Peyer's patch (tissue), 4 donors: ENCODE measurements around the gene AHDC1. TPM values are rescaled to one million over a fixed set of nuclear protein-coding genes. Genes with fewer than 3 reads are reported as not detected.
A peak's percentile ranks its signal among the peaks of the same experiment; 100 is the strongest.

ENCODE experiments used
- DNase-seq, 3 donors: peaks; one replicate each; pipeline ENCODE4 v3.0.0-alpha.2; 2017 to 2019
- H3K27ac ChIP-seq, 4 donors: fragments of 200-600 bp; sonication (generic); one replicate each; pipeline ENCODE4 v1.5.1; 2016 to 2019
- H3K27me3 ChIP-seq, 2 donors: fragments of 200-600 bp; sonication (generic); one replicate each; pipeline ENCODE4 v1.5.1; 2019
- H3K36me3 ChIP-seq, 3 donors: fragments of 200-600 bp; sonication (generic); one replicate each; pipeline ENCODE4 v1.5.1; 2016 to 2019
- H3K4me1 ChIP-seq, 4 donors: fragments of 200-600 bp; sonication (generic); one replicate each; pipeline ENCODE4 v1.5.1; 2016 to 2019
- H3K4me3 ChIP-seq, 4 donors: fragments of 200-600 bp; sonication (generic); 1 replicate in 3 of 4; 2 replicates in 1 of 4; pipeline ENCODE4 v1.5.1; 2016 to 2019; ENCODE audit warnings: mild to moderate bottlenecking in 1 of 4
- H3K9me3 ChIP-seq, 4 donors: fragments of 200-600 bp; sonication (generic); one replicate each; pipeline ENCODE4 v1.5.1; 2016 to 2019; ENCODE audit warnings: mild to moderate bottlenecking in 1 of 4
- POLR2A ChIP-seq, 2 donors: fragments of 450-650 bp; IDR thresholded peaks; one replicate each; pipeline ENCODE4 v1.5.1; 2017; ENCODE audit warnings: antibody characterized with exemption in 2 of 2, mild to moderate bottlenecking in 2 of 2, moderate library complexity in 2 of 2
- total RNA-seq, 4 donors: library from RNA; depleted of rRNA; stranded (reverse); fragments of >200 nt; gene quantifications; one replicate each; pipeline ENCODE4 v1.1.0, GENCODE V29; 2016
- TF ChIP-seq, protein P1 (sequence below), 6 experiments: fragments of 450-650 bp in 4 of 6; fragments of 200-600 bp in 2 of 6; sonication (generic) in 1 of 6; IDR thresholded peaks; one replicate each; pipeline ENCODE4 v1.5.1; 2017 to 2019; ENCODE audit warnings: antibody characterized with exemption in 6 of 6, mild to moderate bottlenecking in 3 of 6, moderate library complexity in 1 of 6

Gene AHDC1
- total RNA-seq, 4 donors from 2014 or later = 7.0 to 21.5 (median 12.0) TPM

DNA sequence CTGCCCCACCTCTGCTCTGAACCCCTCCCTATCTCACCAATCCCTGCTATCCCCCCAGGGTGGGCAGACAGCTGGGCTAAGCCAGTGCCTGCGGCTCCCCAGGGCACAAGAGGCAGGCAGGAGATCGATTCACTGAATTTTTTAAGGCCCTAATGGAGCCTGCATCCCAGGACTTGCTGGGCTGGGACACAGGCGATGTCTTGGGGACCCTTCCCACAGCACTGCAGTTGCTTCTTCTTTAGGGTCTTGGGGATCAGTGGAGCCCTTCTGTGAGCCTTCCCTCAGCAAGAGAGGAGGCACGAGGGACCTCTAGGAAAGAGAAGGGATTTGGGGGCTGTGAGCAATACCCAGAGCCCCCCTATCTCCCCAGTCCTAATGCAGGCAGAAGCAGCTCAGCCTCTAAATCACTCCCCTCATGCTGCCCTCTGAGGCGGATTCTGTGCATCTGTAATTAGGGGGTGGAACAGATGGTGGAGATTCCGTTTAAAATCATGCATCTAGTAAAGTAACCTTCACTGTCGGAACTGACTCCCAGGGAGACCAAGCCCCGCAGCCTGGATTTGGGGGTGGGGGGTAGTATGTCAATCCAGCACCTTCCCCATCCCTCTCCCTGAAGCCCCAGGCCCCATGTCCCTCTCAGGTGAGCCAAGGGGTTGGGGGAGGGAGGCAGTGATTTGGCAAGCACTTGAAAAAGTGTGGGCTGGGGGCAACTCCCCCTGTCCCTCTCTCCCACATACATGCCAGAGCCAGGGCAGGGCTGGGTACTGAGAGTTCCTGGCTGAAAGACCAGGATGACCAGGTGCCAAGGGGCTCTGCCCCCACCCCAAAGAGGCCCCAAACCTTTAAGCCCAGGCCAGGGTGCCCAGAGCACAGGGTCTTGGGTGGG, 10.0 kb downstream of the AHDC1 start:
- Histone ChIP-seq H3K27ac (no peak overlapping the region), H3K9me3 (no peaks in the 10 kb centered on the region), H3K27me3 (no peaks in the 10 kb centered on the region), H3K36me3 (no peaks in the 10 kb centered on the region), H3K4me1 (peaks cover 0 to 99% (median 4%) of the 10 kb centered on the region in 4 donors), H3K4me3 (no peak overlapping the region)
- TF ChIP-seq, protein P1, sequence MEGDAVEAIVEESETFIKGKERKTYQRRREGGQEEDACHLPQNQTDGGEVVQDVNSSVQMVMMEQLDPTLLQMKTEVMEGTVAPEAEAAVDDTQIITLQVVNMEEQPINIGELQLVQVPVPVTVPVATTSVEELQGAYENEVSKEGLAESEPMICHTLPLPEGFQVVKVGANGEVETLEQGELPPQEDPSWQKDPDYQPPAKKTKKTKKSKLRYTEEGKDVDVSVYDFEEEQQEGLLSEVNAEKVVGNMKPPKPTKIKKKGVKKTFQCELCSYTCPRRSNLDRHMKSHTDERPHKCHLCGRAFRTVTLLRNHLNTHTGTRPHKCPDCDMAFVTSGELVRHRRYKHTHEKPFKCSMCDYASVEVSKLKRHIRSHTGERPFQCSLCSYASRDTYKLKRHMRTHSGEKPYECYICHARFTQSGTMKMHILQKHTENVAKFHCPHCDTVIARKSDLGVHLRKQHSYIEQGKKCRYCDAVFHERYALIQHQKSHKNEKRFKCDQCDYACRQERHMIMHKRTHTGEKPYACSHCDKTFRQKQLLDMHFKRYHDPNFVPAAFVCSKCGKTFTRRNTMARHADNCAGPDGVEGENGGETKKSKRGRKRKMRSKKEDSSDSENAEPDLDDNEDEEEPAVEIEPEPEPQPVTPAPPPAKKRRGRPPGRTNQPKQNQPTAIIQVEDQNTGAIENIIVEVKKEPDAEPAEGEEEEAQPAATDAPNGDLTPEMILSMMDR (IDR thresholded peaks at IDR 0.05) = no peak
- no peak for TF ChIP-seq POLR2A (IDR thresholded peaks at IDR 0.05)
- no peak for DNase-seq

DNA sequence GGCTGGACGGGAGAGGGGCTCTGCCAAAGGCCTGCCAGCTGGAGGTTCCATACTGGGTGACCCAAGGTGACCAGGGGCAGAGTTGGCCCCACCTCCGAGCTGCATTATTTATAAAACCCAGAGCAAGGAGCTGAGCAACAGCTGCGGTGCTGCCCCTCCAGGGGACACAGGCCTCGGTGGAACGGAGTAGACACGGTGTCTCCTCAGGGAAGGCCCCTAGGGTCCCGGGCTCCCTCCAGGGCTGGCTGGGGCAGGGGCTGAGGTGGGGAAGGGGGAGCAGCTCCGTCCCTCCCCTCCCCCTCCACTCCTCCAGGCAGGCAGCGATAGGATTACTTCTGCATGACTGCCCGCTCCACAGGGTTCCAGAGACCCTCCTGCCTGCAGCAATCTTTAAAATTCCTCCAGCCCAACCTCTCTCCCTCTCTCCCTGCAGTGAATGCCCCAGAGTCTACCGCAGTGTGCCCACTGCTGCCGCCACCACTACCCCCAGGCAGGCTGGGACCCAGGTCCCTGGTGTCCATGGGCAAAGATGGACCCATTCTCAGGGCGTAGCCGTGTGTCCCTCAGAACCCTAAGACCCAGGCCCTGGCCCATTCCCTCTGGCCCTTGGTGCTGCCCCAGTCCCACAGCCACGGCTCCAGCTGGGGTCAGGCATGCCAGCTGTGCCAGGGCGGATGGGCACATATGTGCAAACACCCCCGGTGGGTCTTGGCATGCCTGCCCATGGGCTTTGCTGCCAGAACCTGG, 10.8 kb downstream of the AHDC1 start:
- TF ChIP-seq, protein P1 (IDR thresholded peaks at IDR 0.05) = no peak
- no peak for TF ChIP-seq POLR2A (IDR thresholded peaks at IDR 0.05)

DNA sequence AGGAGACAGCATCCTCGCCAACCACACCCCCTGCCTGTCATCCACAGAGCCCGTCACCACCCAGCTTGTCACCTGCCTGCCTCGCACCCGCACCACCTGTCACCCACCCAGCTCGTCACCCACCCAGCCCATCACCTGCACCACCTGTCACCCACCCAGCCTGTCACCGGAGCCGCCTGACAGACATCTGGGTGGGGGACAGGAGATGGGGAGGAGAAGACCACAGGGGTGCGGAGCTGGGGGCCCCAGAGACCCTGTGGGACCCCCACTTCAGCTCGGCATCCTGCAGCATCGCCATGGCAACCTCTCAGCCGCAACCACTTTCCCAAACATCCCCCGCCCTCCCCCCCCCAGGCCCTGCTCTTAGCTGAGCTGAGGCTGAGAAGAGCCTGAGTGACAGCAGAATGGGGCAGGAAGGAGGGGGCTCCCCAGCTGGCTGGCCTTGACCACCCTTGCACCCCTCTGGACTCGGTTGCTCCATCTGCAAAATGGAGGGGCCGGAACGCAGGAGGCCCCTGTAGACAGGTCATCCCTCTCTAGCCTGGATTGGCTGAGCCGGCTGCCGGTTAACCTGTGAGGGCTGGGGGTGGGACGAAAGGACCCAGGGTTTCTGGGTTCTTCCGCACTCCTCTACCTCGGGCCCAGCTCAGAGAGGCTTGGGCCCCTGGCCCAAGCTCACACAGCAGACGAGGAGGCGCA, 11.6 kb downstream of the AHDC1 start:
- no peak for TF ChIP-seq POLR2A (IDR thresholded peaks at IDR 0.05)
- TF ChIP-seq, protein P1 (IDR thresholded peaks at IDR 0.05) = no peak
- Histone ChIP-seq H3K27ac (peak overlapping the region in 1 of 4 donors; percentile 17), H3K4me1 (peaks cover 0 to 84% (median 2%) of the 10 kb centered on the region in 4 donors), H3K4me3 (no peak overlapping the region), H3K36me3 (no peaks in the 10 kb centered on the region), H3K9me3 (no peaks in the 10 kb centered on the region), H3K27me3 (no peaks in the 10 kb centered on the region)
- no peak for DNase-seq

More for the DNA sequence above, 10.8 kb downstream of the AHDC1 start:
- Histone ChIP-seq H3K9me3 (no peaks in the 10 kb centered on the region), H3K4me3 (no peak overlapping the region), H3K27me3 (no peaks in the 10 kb centered on the region), H3K27ac (peak overlapping the region in 1 of 4 donors; percentile 17), H3K36me3 (no peaks in the 10 kb centered on the region), H3K4me1 (peaks cover 0 to 92% (median 2%) of the 10 kb centered on the region in 4 donors)
- DNase-seq = no peak

DNA sequence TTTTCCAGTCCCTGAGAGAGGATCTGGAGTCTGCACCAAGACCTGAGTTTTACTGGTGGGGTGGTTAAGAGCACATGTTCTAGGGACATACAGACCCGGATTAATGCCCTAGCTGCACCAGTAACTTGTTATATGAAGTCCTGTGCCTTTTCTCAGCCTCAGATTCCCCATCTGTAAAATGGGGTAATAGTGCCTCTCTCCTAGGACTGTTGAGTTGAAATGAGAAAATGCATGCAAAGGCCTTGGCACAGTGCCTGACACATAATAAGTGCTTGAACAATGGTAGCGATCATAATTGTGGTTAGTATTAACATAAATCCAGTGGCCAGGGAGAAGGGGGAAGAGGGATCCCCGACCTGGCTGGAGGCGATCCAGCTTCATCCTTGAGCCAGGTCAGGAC, 12.3 kb downstream of the AHDC1 start:
- no peak for TF ChIP-seq POLR2A (IDR thresholded peaks at IDR 0.05)
- TF ChIP-seq, protein P1 (IDR thresholded peaks at IDR 0.05) = no peak
- H3K27me3 ChIP-seq = no peaks in the 10 kb centered on the region
- H3K4me3 ChIP-seq = no peak overlapping the region
- peaks cover 0 to 77% (median 2%) of the 10 kb centered on the region in 4 donors for H3K4me1 ChIP-seq
- no peaks in the 10 kb centered on the region for H3K9me3 ChIP-seq
- DNase-seq = no peak
- H3K36me3 ChIP-seq = no peaks in the 10 kb centered on the region
- H3K27ac ChIP-seq = peak overlapping the region in 1 of 4 donors; percentile 0

DNA sequence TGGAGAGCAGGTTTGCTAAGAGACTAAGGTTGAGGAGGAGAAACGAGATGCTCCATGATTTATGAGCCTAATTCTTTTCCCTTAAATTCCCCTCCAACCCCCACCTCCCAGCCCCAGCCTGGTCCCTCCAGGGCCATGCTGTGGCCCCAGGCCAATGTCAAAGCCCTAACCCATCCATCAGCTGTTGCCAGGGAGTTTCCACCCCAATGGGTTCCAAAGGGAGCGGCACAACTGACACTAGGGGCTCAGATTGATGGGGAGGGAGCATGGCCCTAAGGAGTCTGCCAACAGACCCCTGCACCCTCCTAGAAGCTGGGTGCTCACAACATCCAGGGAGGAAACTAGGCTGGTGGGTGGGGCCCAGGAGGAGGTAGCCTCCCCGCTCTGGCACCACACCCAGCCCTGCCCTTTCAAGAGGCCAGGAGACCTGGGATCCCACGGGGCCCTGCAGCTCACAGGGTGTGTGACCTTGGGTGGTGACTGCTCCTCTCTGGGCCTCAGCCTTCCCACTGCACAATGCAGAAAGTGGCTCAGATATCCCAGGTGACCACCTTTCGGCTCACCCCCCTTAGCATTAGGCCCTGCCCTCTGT, 12.9 kb downstream of the AHDC1 start:
- Histone ChIP-seq H3K4me3 (no peak overlapping the region), H3K9me3 (no peaks in the 10 kb centered on the region), H3K36me3 (no peaks in the 10 kb centered on the region), H3K27me3 (no peaks in the 10 kb centered on the region), H3K4me1 (peaks cover 0 to 71% (median 2%) of the 10 kb centered on the region in 4 donors), H3K27ac (peak overlapping the region in 2 of 4 donors; percentile 0 to 59)
- DNase-seq = no peak
- TF ChIP-seq, protein P1 (IDR thresholded peaks at IDR 0.05) = no peak
- no peak for TF ChIP-seq POLR2A (IDR thresholded peaks at IDR 0.05)
